ENCODE measurements around the gene ADNP. TPM values are rescaled to one million over a fixed set of nuclear protein-coding genes. Genes with fewer than 3 reads are reported as not detected.

The ADNP gene
- total RNA-seq, 4 donors from 2014 or later = 51.4 to 67.2 (median 55.4) TPM

GRCh38 chr20:50862546-50862945 is 68.7 kb downstream of the ADNP start:
- TF ChIP-seq, protein P1, sequence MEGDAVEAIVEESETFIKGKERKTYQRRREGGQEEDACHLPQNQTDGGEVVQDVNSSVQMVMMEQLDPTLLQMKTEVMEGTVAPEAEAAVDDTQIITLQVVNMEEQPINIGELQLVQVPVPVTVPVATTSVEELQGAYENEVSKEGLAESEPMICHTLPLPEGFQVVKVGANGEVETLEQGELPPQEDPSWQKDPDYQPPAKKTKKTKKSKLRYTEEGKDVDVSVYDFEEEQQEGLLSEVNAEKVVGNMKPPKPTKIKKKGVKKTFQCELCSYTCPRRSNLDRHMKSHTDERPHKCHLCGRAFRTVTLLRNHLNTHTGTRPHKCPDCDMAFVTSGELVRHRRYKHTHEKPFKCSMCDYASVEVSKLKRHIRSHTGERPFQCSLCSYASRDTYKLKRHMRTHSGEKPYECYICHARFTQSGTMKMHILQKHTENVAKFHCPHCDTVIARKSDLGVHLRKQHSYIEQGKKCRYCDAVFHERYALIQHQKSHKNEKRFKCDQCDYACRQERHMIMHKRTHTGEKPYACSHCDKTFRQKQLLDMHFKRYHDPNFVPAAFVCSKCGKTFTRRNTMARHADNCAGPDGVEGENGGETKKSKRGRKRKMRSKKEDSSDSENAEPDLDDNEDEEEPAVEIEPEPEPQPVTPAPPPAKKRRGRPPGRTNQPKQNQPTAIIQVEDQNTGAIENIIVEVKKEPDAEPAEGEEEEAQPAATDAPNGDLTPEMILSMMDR (IDR thresholded peaks at IDR 0.05) = no peak
- Histone ChIP-seq H3K36me3 (no peaks in the 10 kb centered on the region), H3K4me3 (no peak overlapping the region), H3K4me1 (no peaks in the 10 kb centered on the region), H3K27ac (no peak overlapping the region), H3K27me3 (no peaks in the 10 kb centered on the region), H3K9me3 (no peaks in the 10 kb centered on the region)
- WGBS, 2 donors (ENCODE audit: low coverage in 1 of 2) = 14 to 50% methylated on average over 1 of the region's 3 CpGs
- no peak for ATAC-seq

DNA sequence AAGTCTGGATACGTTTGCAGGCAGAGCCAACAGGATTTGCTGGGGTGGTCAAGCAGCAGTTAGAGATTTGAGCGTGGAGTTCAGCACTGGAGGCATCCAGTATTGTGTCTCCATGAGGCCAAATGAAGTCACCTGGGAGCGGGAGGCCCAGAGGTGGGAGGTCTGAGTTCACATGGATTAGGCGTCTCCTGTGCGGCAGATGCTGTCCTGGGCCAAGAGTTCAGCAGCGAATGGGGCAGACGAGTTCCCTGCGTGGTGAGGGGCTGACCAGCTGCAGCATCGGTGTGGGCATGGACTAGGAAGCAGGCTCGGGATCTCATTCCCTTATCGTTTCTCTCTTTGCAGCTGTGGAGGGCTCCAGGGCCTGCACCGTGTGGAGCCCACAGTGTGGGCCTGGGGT is 70.2 kb downstream of the ADNP start:
- TF ChIP-seq POLR2A (IDR thresholded peaks at IDR 0.05) (no peak), EP300 (IDR thresholded peaks at IDR 0.05) (no peak), POLR2AphosphoS5 (IDR thresholded peaks at IDR 0.05) (no peak)
- TF ChIP-seq, protein P1 (IDR thresholded peaks at IDR 0.05) = no peak
- no peak for ATAC-seq
- Histone ChIP-seq H3K27ac (no peak overlapping the region), H3K4me1 (no peaks in the 10 kb centered on the region), H3K9me3 (no peaks in the 10 kb centered on the region), H3K4me3 (no peak overlapping the region), H3K27me3 (no peaks in the 10 kb centered on the region), H3K36me3 (no peaks in the 10 kb centered on the region)
- WGBS, 2 donors (ENCODE audit: low coverage in 1 of 2) = 72 to 80% methylated on average over 1 to 9 of the region's 12 CpGs

- no CpG with 5 or more reads among the region's 10 CpGs for WGBS, 2 donors (ENCODE audit: low coverage in 1 of 2)
- no peaks in the 10 kb centered on the region for H3K36me3 ChIP-seq
- ATAC-seq = no peak
- H3K27ac ChIP-seq = no peak overlapping the region
- TF ChIP-seq EP300 (IDR thresholded peaks at IDR 0.05) = no peak
- TF ChIP-seq POLR2A (IDR thresholded peaks at IDR 0.05) = no peak
- TF ChIP-seq, protein P1 (IDR thresholded peaks at IDR 0.05) = no peak
- no peak for TF ChIP-seq POLR2AphosphoS5 (IDR thresholded peaks at IDR 0.05)
- H3K27me3 ChIP-seq = no peaks in the 10 kb centered on the region
- H3K4me1 ChIP-seq = no peaks in the 10 kb centered on the region
- no peak overlapping the region for H3K4me3 ChIP-seq
- no peaks in the 10 kb centered on the region for H3K9me3 ChIP-seq
Measured at GRCh38 chr20:50859161-50859560, 72.1 kb downstream of the ADNP start.

DNA sequence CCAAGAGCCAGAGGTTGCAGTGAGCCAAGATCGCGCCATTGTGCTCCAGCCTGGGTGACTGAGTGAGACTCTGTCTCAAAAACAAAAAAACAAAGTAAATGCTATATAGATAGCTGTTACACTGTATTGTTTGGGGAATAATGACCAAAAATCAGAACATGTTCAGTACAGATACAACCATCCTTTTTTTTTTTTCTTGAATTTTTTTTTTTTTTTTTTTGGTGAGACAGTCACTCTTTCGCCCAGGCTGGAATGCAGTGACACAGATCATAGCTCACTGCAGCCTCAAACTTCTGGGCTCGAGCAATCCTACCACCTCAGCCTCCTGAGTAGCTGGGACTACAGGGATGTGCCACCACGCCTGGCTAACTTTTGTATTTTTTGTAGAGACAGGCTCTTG is 72.7 kb downstream of the ADNP start:
- Histone ChIP-seq H3K27me3 (no peaks in the 10 kb centered on the region), H3K36me3 (no peaks in the 10 kb centered on the region), H3K27ac (no peak overlapping the region), H3K9me3 (no peaks in the 10 kb centered on the region), H3K4me3 (no peak overlapping the region), H3K4me1 (no peaks in the 10 kb centered on the region)
- no peak for TF ChIP-seq EP300 (IDR thresholded peaks at IDR 0.05)
- no peak for TF ChIP-seq POLR2AphosphoS5 (IDR thresholded peaks at IDR 0.05)
- TF ChIP-seq, protein P1 (IDR thresholded peaks at IDR 0.05) = no peak
- TF ChIP-seq POLR2A (IDR thresholded peaks at IDR 0.05) = no peak
- WGBS, 2 donors (ENCODE audit: low coverage in 1 of 2) = 98 to 100% methylated on average over 2 to 5 of the region's 5 CpGs
- ATAC-seq = no peak

DNA sequence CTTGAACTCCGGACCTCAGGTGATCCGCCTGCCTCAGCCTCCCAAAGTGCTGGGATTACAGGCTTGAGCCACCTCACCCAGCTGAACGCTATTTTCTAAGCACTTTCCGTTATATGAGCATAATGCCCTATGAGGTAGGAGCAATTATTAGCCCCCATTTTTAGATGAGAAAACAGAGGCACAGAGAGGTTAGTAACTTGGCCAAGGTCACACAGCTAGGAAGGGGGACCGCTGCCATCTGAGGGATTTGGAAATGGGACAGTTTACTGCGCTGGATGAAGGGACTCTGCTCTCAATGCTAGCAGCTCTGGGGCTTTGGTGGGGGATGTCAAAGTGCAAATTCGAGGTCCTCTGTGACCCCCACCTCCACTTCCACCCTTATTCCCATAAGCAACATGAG is 73.9 kb downstream of the ADNP start:
- no peak overlapping the region for H3K4me3 ChIP-seq
- H3K9me3 ChIP-seq = no peaks in the 10 kb centered on the region
- no peak for ATAC-seq
- no peaks in the 10 kb centered on the region for H3K27me3 ChIP-seq
- H3K36me3 ChIP-seq = no peaks in the 10 kb centered on the region
- H3K4me1 ChIP-seq = no peaks in the 10 kb centered on the region
- 96 to 97% methylated on average over 5 to 6 of the region's 7 CpGs for WGBS, 2 donors (ENCODE audit: low coverage in 1 of 2)
- TF ChIP-seq POLR2AphosphoS5 (IDR thresholded peaks at IDR 0.05) (no peak), EP300 (IDR thresholded peaks at IDR 0.05) (no peak), POLR2A (IDR thresholded peaks at IDR 0.05) (no peak)
- TF ChIP-seq, protein P1 (IDR thresholded peaks at IDR 0.05) = no peak
- H3K27ac ChIP-seq = no peak overlapping the region

Measured in gastroesophageal sphincter (tissue), 4 donors.